ENCODE data around the gene PRPF18. TPM values are rescaled to one million over a fixed set of nuclear protein-coding genes. Genes with fewer than 3 reads are reported as not detected.

The PRPF18 gene
- total RNA-seq, 1 donor from 2014 or later, result 13.4 TPM

DNA sequence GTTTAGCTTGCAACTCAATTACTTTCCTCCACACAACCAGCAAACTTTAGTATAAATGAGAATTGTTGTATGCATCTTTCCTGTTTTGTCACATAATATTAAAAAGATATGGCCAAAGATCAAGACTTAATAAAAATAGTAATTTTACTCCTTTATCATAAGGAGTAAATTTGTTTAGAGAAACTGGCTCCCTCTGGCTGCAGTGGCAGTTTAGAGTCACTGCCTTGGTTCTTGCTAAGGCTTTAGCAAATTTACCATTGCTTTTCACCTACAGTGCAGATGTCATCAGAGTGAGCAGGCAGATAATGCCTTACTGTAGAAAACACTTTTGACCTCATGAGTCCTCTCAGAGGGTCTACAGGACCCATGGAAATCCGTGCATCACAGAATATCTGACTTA, 2.6 kb downstream of the PRPF18 start:
- H3K36me3 Mint-ChIP-seq (ENCODE audit: low read depth), result peaks cover 2% of the 10 kb centered on the region
- H3K27ac Mint-ChIP-seq (ENCODE audit: unreplicated experiment), result no peak overlapping the region
- TF ChIP-seq, protein P1, sequence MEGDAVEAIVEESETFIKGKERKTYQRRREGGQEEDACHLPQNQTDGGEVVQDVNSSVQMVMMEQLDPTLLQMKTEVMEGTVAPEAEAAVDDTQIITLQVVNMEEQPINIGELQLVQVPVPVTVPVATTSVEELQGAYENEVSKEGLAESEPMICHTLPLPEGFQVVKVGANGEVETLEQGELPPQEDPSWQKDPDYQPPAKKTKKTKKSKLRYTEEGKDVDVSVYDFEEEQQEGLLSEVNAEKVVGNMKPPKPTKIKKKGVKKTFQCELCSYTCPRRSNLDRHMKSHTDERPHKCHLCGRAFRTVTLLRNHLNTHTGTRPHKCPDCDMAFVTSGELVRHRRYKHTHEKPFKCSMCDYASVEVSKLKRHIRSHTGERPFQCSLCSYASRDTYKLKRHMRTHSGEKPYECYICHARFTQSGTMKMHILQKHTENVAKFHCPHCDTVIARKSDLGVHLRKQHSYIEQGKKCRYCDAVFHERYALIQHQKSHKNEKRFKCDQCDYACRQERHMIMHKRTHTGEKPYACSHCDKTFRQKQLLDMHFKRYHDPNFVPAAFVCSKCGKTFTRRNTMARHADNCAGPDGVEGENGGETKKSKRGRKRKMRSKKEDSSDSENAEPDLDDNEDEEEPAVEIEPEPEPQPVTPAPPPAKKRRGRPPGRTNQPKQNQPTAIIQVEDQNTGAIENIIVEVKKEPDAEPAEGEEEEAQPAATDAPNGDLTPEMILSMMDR (IDR thresholded peaks at IDR 0.05), result peak; percentile 43
- H3K27me3 Mint-ChIP-seq (ENCODE audit: low read depth), result peaks cover 7% of the 10 kb centered on the region
- H3K9me3 Mint-ChIP-seq (ENCODE audit: low read depth), result no peaks in the 10 kb centered on the region
- no peak for DNase-seq (ENCODE audit: low spot score)
- H3K4me3 Mint-ChIP-seq (ENCODE audit: unreplicated experiment), result no peak overlapping the region
- peaks cover 29% of the 10 kb centered on the region for H3K4me1 Mint-ChIP-seq (ENCODE audit: low read depth)

DNA sequence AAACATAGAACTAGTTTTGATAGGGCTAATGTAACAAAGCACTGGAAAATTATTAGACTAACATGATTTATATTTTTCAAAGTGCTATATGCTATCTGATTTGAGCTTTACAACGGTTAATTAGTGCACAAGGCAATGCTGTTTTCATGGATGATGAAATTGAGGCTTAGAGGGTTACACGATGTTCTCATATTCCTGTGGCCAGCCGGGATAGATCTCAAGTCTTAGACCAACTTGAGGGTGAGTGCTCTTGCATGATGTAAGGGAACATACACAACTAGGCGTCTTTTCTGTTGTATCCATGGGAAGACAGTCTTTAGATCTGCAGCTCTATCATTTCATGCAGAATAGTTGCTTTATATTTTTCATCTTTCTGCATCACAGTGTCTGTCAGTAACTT, 4.1 kb downstream of the PRPF18 start:
- Mint-ChIP-seq H3K4me1 (ENCODE audit: low read depth) (peaks cover 29% of the 10 kb centered on the region), H3K9me3 (ENCODE audit: low read depth) (no peaks in the 10 kb centered on the region), H3K36me3 (ENCODE audit: low read depth) (peaks cover 2% of the 10 kb centered on the region), H3K27me3 (ENCODE audit: low read depth) (no peaks in the 10 kb centered on the region), H3K27ac (ENCODE audit: unreplicated experiment) (no peak overlapping the region), H3K4me3 (ENCODE audit: unreplicated experiment) (no peak overlapping the region)
- no peak for DNase-seq (ENCODE audit: low spot score)
- TF ChIP-seq, protein P1 (IDR thresholded peaks at IDR 0.05), result no peak

DNA sequence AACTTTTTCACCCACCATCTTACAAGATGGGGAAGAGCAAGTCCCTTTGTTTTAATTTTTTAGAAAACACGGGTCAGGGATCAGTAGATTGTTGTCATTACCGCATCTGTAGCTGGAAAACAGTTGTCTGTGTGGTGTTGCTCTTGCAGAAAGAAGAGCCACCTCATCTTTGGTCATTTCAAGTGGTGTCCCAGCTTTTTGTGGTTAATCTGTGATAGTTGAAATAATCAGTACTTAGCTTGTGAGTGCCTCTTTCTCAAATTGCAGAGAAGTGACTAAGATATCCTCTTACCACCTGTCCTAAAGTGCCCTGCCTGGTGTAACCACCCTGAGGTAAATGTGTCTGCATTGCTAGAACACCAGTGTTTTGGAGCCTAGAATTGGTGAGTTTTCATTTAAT, 5.5 kb downstream of the PRPF18 start:
- TF ChIP-seq, protein P1 (IDR thresholded peaks at IDR 0.05), result no peak
- no peak for DNase-seq (ENCODE audit: low spot score)
- H3K36me3 Mint-ChIP-seq (ENCODE audit: low read depth), result no peaks in the 10 kb centered on the region
- H3K4me1 Mint-ChIP-seq (ENCODE audit: low read depth), result peaks cover 19% of the 10 kb centered on the region
- H3K27ac Mint-ChIP-seq (ENCODE audit: unreplicated experiment), result no peak overlapping the region
- no peaks in the 10 kb centered on the region for H3K27me3 Mint-ChIP-seq (ENCODE audit: low read depth)
- no peaks in the 10 kb centered on the region for H3K9me3 Mint-ChIP-seq (ENCODE audit: low read depth)
- no peak overlapping the region for H3K4me3 Mint-ChIP-seq (ENCODE audit: unreplicated experiment)

DNA sequence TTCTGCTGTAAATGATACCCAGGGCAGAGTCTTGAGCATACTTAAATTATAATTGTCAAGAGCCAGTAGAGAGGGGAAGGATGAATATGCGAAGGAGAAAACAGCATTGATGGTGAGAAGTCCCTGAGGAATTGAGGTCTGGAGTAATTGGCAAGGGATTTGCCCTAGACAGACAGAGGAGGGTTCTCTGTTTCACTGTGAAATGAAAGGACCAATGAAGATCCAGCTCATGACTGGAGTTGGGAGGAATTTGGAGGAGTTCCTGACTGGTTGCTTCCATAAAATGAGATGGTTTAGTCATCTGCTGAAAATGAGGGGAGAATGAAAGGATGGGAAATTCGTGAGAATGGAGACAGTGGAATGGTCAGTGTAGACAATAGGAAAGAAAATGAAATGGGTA, 6.8 kb downstream of the PRPF18 start:
- H3K4me3 Mint-ChIP-seq (ENCODE audit: unreplicated experiment), result no peak overlapping the region
- H3K9me3 Mint-ChIP-seq (ENCODE audit: low read depth), result no peaks in the 10 kb centered on the region
- H3K4me1 Mint-ChIP-seq (ENCODE audit: low read depth), result peaks cover 7% of the 10 kb centered on the region
- TF ChIP-seq, protein P1 (IDR thresholded peaks at IDR 0.05), result no peak
- DNase-seq (ENCODE audit: low spot score), result no peak
- H3K27me3 Mint-ChIP-seq (ENCODE audit: low read depth), result no peaks in the 10 kb centered on the region
- H3K36me3 Mint-ChIP-seq (ENCODE audit: low read depth), result peaks cover 1% of the 10 kb centered on the region
- H3K27ac Mint-ChIP-seq (ENCODE audit: unreplicated experiment), result no peak overlapping the region

DNA sequence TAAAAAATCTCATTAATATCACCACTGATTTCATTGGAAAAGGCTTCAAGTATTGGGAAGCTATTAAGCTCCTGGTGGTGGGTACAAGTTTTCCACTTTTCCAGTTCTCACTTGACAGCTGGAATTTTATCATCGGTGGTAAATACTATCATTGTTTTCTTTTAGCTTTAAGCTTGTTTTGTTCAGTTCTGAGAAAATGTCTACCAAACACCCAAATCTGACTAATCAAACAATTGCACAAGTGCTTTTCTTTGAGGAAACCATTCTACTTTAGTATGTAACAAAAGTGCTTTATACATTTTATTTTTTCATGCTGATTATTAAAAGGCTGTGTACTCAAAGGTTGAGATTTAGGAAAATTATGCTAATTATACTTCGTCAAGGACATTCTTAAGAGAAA, 7.9 kb downstream of the PRPF18 start:
- TF ChIP-seq, protein P1 (IDR thresholded peaks at IDR 0.05), result no peak
- H3K4me1 Mint-ChIP-seq (ENCODE audit: low read depth), result no peaks in the 10 kb centered on the region
- no peak overlapping the region for H3K4me3 Mint-ChIP-seq (ENCODE audit: unreplicated experiment)
- DNase-seq (ENCODE audit: low spot score), result no peak
- no peaks in the 10 kb centered on the region for H3K9me3 Mint-ChIP-seq (ENCODE audit: low read depth)
- H3K27ac Mint-ChIP-seq (ENCODE audit: unreplicated experiment), result no peak overlapping the region
- H3K27me3 Mint-ChIP-seq (ENCODE audit: low read depth), result no peaks in the 10 kb centered on the region
- H3K36me3 Mint-ChIP-seq (ENCODE audit: low read depth), result peaks cover 2% of the 10 kb centered on the region
